OCI-LY3 (cell line): ENCODE results near the gene GATA1.

Source experiments
- CTCF ChIP-seq: fragments of 200-600, 300-600 bp; sonication (generic); IDR thresholded peaks from 2 replicates; pipeline ENCODE4 v1.5.1; 2014; ENCODE audit warnings: antibody characterized with exemption, low read length, low read depth
- EZH2phosphoT487 ChIP-seq: fragments of 200-600 bp; shearing (Covaris generic); IDR thresholded peaks from 2 replicates; pipeline ENCODE4 v1.6.1; 2018; ENCODE audit warnings: antibody characterized with exemption, mixed run types, low read depth

- no peak for TF ChIP-seq CTCF
- no peak for TF ChIP-seq EZH2phosphoT487
Measured at GRCh38 chrX:48826135-48826875, 39.9 kb downstream of the GATA1 start, which contains the start of gene ERAS.
